Colonic mucosa (tissue), 4 donors: ENCODE results near the gene KAT2A. TPM values are rescaled to one million over a fixed set of nuclear protein-coding genes. Genes with fewer than 3 reads are reported as not detected.

ENCODE experiments used
- DNase-seq: peaks from one replicate; pipeline ENCODE4 v3.0.0-alpha.2; 2020
- H3K27ac ChIP-seq: fragments of 200-600 bp; one replicate; pipeline ENCODE4 v1.8.0; 2021
- H3K27me3 ChIP-seq: fragments of 200-600 bp; one replicate; pipeline ENCODE4 v1.8.0; 2021
- H3K36me3 ChIP-seq: fragments of 200-600 bp; one replicate; pipeline ENCODE4 v1.8.0; 2021
- H3K4me1 ChIP-seq: fragments of 200-600 bp; one replicate; pipeline ENCODE4 v1.8.0; 2021; ENCODE audit warnings: mild to moderate bottlenecking
- H3K4me3 ChIP-seq: fragments of 200-600 bp; one replicate; pipeline ENCODE4 v1.8.0; 2021
- H3K9ac ChIP-seq, 2 donors: one replicate each; pipeline ENCODE4 v1.7.0; 2013; ENCODE audit warnings: control low read depth in 2 of 2, low read depth in 2 of 2, low read length in 2 of 2
- H3K9me3 ChIP-seq: fragments of 200-600 bp; one replicate; pipeline ENCODE4 v1.8.0; 2021
- CTCF ChIP-seq: fragments of 200-600 bp; IDR thresholded peaks from one replicate; pipeline ENCODE4 v1.8.0; 2022; ENCODE audit warnings: antibody characterized with exemption, mild to moderate bottlenecking
- intact Hi-C: fragments of 100-400 bp; cut with DNase I; formaldehyde crosslinking; loops from one replicate; pipeline ENCODE4 v1.14.1; 2022
- total RNA-seq, 2 donors: library from RNA; stranded (reverse); fragmentation: NEBNext Ultra II Directional in 1 of 2; extraction: Animal tissue kit (Norgen Biotek cat#: 25700) in 1 of 2; gene quantifications; one replicate each; pipeline ENCODE4 v1.2.1, GENCODE V29; 2021
- donor health status: healthy.
- donor health status: DM: no; HTN: no; CAD: no.
- donor health status: DM: no; HTN: no; CAD: no.

KAT2A gene
- total RNA-seq, 2 donors from 2014 or later, result 16.9 to 59.8 TPM

- intact Hi-C loops, result no loop called here
- Histone ChIP-seq H3K9me3 (no peaks in the 10 kb centered on the region), H3K27ac (no peak within 1 kb of the TSS), H3K36me3 (no peaks in the 10 kb centered on the region), H3K4me1 (no peaks in the 10 kb centered on the region), H3K9ac (no peak within 1 kb of the TSS), H3K27me3 (peaks cover 18% of the 10 kb centered on the region), H3K4me3 (no peak within 1 kb of the TSS)
- no peak for TF ChIP-seq CTCF
- DNase-seq, result no peak
These were observed 23.2 kb downstream of the KAT2A start, which contains the start of gene ZNF385C for GRCh38 chr17:42097691-42098631. Gene ZNF385C, minus strand, starts transcription at chr17:42098473. Its CDS starts 35,417 bp downstream, at chr17:42063056.

GRCh38 chr17:42096360-42097111 is 24.6 kb downstream of the KAT2A start:
- intact Hi-C loops, result no loop called here
- Histone ChIP-seq H3K9ac (no peak overlapping the region), H3K4me1 (no peaks in the 10 kb centered on the region), H3K27me3 (peaks cover 18% of the 10 kb centered on the region), H3K9me3 (no peaks in the 10 kb centered on the region), H3K27ac (no peak overlapping the region), H3K36me3 (no peaks in the 10 kb centered on the region), H3K4me3 (no peak overlapping the region)
- no peak for DNase-seq
- TF ChIP-seq CTCF, result no peak

- H3K9me3 ChIP-seq, result no peaks in the 10 kb centered on the region
- intact Hi-C loops, result no loop called here
- H3K27me3 ChIP-seq, result peaks cover 18% of the 10 kb centered on the region
These were observed 26.6 kb downstream of the KAT2A start for GRCh38 chr17:42094375-42095069.

GRCh38 chr17:42092939-42093338 is 28.2 kb downstream of the KAT2A start:
- TF ChIP-seq CTCF, result no peak
- Histone ChIP-seq H3K36me3 (no peaks in the 10 kb centered on the region), H3K9me3 (no peaks in the 10 kb centered on the region), H3K27ac (no peak overlapping the region), H3K4me1 (no peaks in the 10 kb centered on the region), H3K27me3 (peaks cover 13% of the 10 kb centered on the region), H3K9ac (no peak overlapping the region), H3K4me3 (no peak overlapping the region)
- intact Hi-C loops, result no loop called here
- DNase-seq, result no peak

More at GRCh38 chr17:42094375-42095069, 26.6 kb downstream of the KAT2A start:
- Histone ChIP-seq H3K9ac (no peak overlapping the region), H3K4me1 (no peaks in the 10 kb centered on the region), H3K27ac (no peak overlapping the region), H3K4me3 (no peak overlapping the region), H3K36me3 (no peaks in the 10 kb centered on the region)
- no peak for DNase-seq
- TF ChIP-seq CTCF, result no peak
